HEK293 (cell line): ENCODE data around the gene KCNAB1.

Experiments
- CTCF ChIA-PET: fragments of 350-600 bp; formaldehyde crosslinking; extraction: SDS; loops from one replicate; lab custom pipeline; 2021; ENCODE audit warnings: antibody characterized with exemption; lab: Yijun Ruan, JAX
- POLR2A ChIA-PET: fragments of 300-600 bp; formaldehyde crosslinking; extraction: SDS; loops from one replicate; lab custom pipeline; 2020; ENCODE audit warnings: antibody characterized with exemption, inconsistent platforms; lab: Yijun Ruan, JAX
- H3K27ac ChIP-seq: fragments of 200-500 bp; sonication (Bioruptor generic); 2 replicates; pipeline ENCODE4 v1.5.1; 2014; ENCODE audit warnings: low read depth, low read length, control low read depth, inconsistent platforms; ENCODE audit errors: extremely low read depth
- H3K36me3 ChIP-seq, 2 experiments: fragments of 200-500 bp in 1 of 2; sonication (Bioruptor generic) in 1 of 2; 1 replicate in 1 of 2; 2 replicates in 1 of 2; pipeline ENCODE4 v1.5.1; 2014 to 2017; ENCODE audit warnings: inconsistent platforms in 2 of 2, low read length in 2 of 2; ENCODE audit not compliant: control insufficient read depth in 2 of 2, insufficient read depth in 1 of 2
- H3K4me1 ChIP-seq: fragments of 200-500 bp; sonication (Bioruptor generic); 2 replicates; pipeline ENCODE4 v1.5.1; 2014; ENCODE audit warnings: mild to moderate bottlenecking, low read length, inconsistent platforms; ENCODE audit not compliant: control insufficient read depth, insufficient read depth
- H3K4me3 ChIP-seq: 2 replicates; pipeline ENCODE4 v1.5.1; 2011; ENCODE audit warnings: low read depth, mild to moderate bottlenecking, control low read depth, low read length, moderate library complexity
- H3K9me3 ChIP-seq: fragments of 200-500 bp; sonication (Bioruptor generic); 2 replicates; pipeline ENCODE4 v1.5.1; 2014; ENCODE audit warnings: low read depth, low read length, inconsistent platforms; ENCODE audit not compliant: control insufficient read depth, insufficient read depth
- BCL11B ChIP-seq: fragments of 450-650 bp; formaldehyde crosslinking; IDR thresholded peaks from 2 replicates; pipeline ENCODE4 v1.5.1; 2016; ENCODE audit warnings: low read depth, missing biosample characterization, missing genetic modification characterization
- ELK4 ChIP-seq: IDR thresholded peaks from 2 replicates; pipeline ENCODE4 v1.6.1; 2011; ENCODE audit warnings: mild to moderate bottlenecking, low read depth, low read length, borderline replicate concordance
- MZF1 ChIP-seq: fragments of 450-650 bp; formaldehyde crosslinking; IDR thresholded peaks from 2 replicates; pipeline ENCODE4 v1.5.1; 2017; ENCODE audit warnings: missing biosample characterization, missing genetic modification characterization, borderline replicate concordance
- REST ChIP-seq: fragments of 450-650 bp; formaldehyde crosslinking; IDR thresholded peaks from 2 replicates; pipeline ENCODE4 v1.5.1; 2016; ENCODE audit warnings: missing biosample characterization, missing genetic modification characterization
- SETDB1 ChIP-seq: IDR thresholded peaks from one replicate; pipeline ENCODE4 v1.6.1; 2017; ENCODE audit warnings: mild to moderate bottlenecking, low read length, moderate library complexity, mixed read lengths; ENCODE audit not compliant: insufficient read length
- WT1 ChIP-seq: fragments of 450-650 bp; formaldehyde crosslinking; IDR thresholded peaks from 2 replicates; pipeline ENCODE4 v1.5.1; 2016; ENCODE audit warnings: missing biosample characterization, missing genetic modification characterization
- ZBTB1 ChIP-seq: fragments of 450-650 bp; formaldehyde crosslinking; IDR thresholded peaks from 2 replicates; pipeline ENCODE4 v1.5.1; 2016; ENCODE audit warnings: missing biosample characterization, missing genetic modification characterization
- ZFHX2 ChIP-seq: fragments of 450-650 bp; formaldehyde crosslinking; conservative IDR thresholded peaks from 2 replicates; pipeline ENCODE4 v1.5.1; 2016; ENCODE audit warnings: missing biosample characterization, missing genetic modification characterization
- ZNF10 ChIP-seq: fragments of 450-650 bp; formaldehyde crosslinking; IDR thresholded peaks from 2 replicates; pipeline ENCODE4 v1.5.1; 2017; ENCODE audit warnings: missing biosample characterization, missing genetic modification characterization
- ZNF132 ChIP-seq: fragments of 450-650 bp; formaldehyde crosslinking; IDR thresholded peaks from 2 replicates; pipeline ENCODE4 v1.5.1; 2017; ENCODE audit warnings: missing biosample characterization, missing genetic modification characterization, borderline replicate concordance
- ZNF202 ChIP-seq: fragments of 450-650 bp; formaldehyde crosslinking; IDR thresholded peaks from 2 replicates; pipeline ENCODE4 v1.5.1; 2016; ENCODE audit warnings: missing biosample characterization, missing genetic modification characterization, borderline replicate concordance
- ZNF239 ChIP-seq: fragments of 450-650 bp; formaldehyde crosslinking; IDR thresholded peaks from 2 replicates; pipeline ENCODE4 v1.5.1; 2016; ENCODE audit warnings: missing biosample characterization, missing genetic modification characterization
- ZNF266 ChIP-seq: fragments of 450-650 bp; formaldehyde crosslinking; IDR thresholded peaks from 2 replicates; pipeline ENCODE4 v1.5.1; 2016; ENCODE audit warnings: missing biosample characterization, missing genetic modification characterization, low read depth
- ZNF292 ChIP-seq: fragments of 450-650 bp; formaldehyde crosslinking; IDR thresholded peaks from 2 replicates; pipeline ENCODE4 v1.5.1; 2016; ENCODE audit warnings: low read depth, missing biosample characterization, missing genetic modification characterization, borderline replicate concordance
- ZNF513 ChIP-seq: fragments of 450-650 bp; IDR thresholded peaks from 2 replicates; pipeline ENCODE4 v1.5.1; 2018; ENCODE audit warnings: missing biosample characterization, missing genetic modification characterization
- ZNF514 ChIP-seq: fragments of 450-650 bp; formaldehyde crosslinking; IDR thresholded peaks from 2 replicates; pipeline ENCODE4 v1.5.1; 2016; ENCODE audit warnings: missing biosample characterization, missing genetic modification characterization
- ZNF561 ChIP-seq: fragments of 450-650 bp; IDR thresholded peaks from 2 replicates; pipeline ENCODE4 v1.5.1; 2018; ENCODE audit warnings: missing biosample characterization, missing genetic modification characterization, borderline replicate concordance
- ZNF660 ChIP-seq: fragments of 450-650 bp; IDR thresholded peaks from 2 replicates; pipeline ENCODE4 v1.5.1; 2018; ENCODE audit warnings: missing biosample characterization, mild to moderate bottlenecking, missing genetic modification characterization
- ZNF664 ChIP-seq: fragments of 450-650 bp; formaldehyde crosslinking; IDR thresholded peaks from 2 replicates; pipeline ENCODE4 v1.5.1; 2016; ENCODE audit warnings: missing biosample characterization, missing genetic modification characterization
- ZSCAN23 ChIP-seq: fragments of 450-650 bp; formaldehyde crosslinking; IDR thresholded peaks from 2 replicates; pipeline ENCODE4 v1.5.1; 2016; ENCODE audit warnings: missing biosample characterization, missing genetic modification characterization

Gene KCNAB1

GRCh38 chr3:156552973-156553372, 432.6 kb downstream of the KCNAB1 start:
- no peak overlapping the region for H3K27ac ChIP-seq
- CTCF ChIA-PET, result interaction anchor here (1.0 to 2.5 kb wide), 2 partner anchors 18 to 121 kb away, joined by 3 to 11 read pairs; no protein-coding TSS in a partner anchor

GRCh38 chr3:156553705-156554356, 433.5 kb downstream of the KCNAB1 start:
- Histone ChIP-seq H3K27ac (no peak overlapping the region), H3K9me3 (no peaks in the 10 kb centered on the region), H3K36me3 (peaks cover 0 to 44% of the 10 kb centered on the region in 2 experiments; a peak in 1 of 3 replicates), H3K4me3 (peak overlapping the region; percentile 100), H3K4me1 (no peaks in the 10 kb centered on the region)
- ChIA-PET CTCF (interaction anchor here (0.6 to 2.5 kb wide), 8 partner anchors 10 to 528 kb away, joined by 3 to 11 read pairs (median 3); partner anchors contain the start of gene TIPARP), POLR2A (interaction anchor here (1.5 to 2.2 kb wide), 2 partner anchors 52 to 121 kb away, joined by 5 to 27 read pairs; partner anchors contain the start of gene TIPARP)
- TF ChIP-seq SETDB1 (no peak), ZNF132 (no peak), ZSCAN23 (tag by site-specific recombination) (no peak), ZNF664 (tag by site-specific recombination) (no peak), MZF1 (tag by site-specific recombination) (no peak), ZNF10 (tag by site-specific recombination) (no peak), ZNF514 (tag by site-specific recombination) (no peak), ZNF660 (tag by site-specific recombination) (no peak), ZNF513 (tag by site-specific recombination) (no peak), ZFHX2 (tag by site-specific recombination) (no peak), ZNF239 (tag by site-specific recombination) (no peak), ZNF202 (tag by site-specific recombination) (no peak), ZNF292 (tag by site-specific recombination) (no peak)

More at GRCh38 chr3:156552973-156553372, 432.6 kb downstream of the KCNAB1 start:
- POLR2A ChIA-PET, result interaction anchor here (0.6 to 0.7 kb wide), 2 partner anchors 17 to 373 kb away, joined by 3 read pairs; no protein-coding TSS in a partner anchor
- Histone ChIP-seq H3K4me3 (no peak overlapping the region), H3K36me3 (peaks cover 0 to 53% of the 10 kb centered on the region in 2 experiments; a peak in 1 of 3 replicates), H3K4me1 (no peaks in the 10 kb centered on the region), H3K9me3 (no peaks in the 10 kb centered on the region)
- TF ChIP-seq ELK4, result no peak

GRCh38 chr3:156554515-156554841, 434.1 kb downstream of the KCNAB1 start:
- Histone ChIP-seq H3K4me1 (no peaks in the 10 kb centered on the region), H3K4me3 (peak overlapping the region; percentile 100), H3K9me3 (no peaks in the 10 kb centered on the region), H3K27ac (peak overlapping the region; percentile 40; the same call in 1 of the 2 replicates), H3K36me3 (peaks cover 0 to 38% of the 10 kb centered on the region in 2 experiments; a peak in 1 of 3 replicates)
- TF ChIP-seq ZNF561 (tag by site-specific recombination), result no peak
- TF ChIP-seq WT1 (tag by site-specific recombination), result no peak
- no peak for TF ChIP-seq REST (tag by site-specific recombination)
- no peak for TF ChIP-seq SETDB1
- no peak for TF ChIP-seq ZNF266 (tag by site-specific recombination)
- TF ChIP-seq ZBTB1 (tag by site-specific recombination), result no peak
- TF ChIP-seq BCL11B, result no peak
- ChIA-PET CTCF (interaction anchor here (0.6 to 2.5 kb wide), 8 partner anchors 10 to 527 kb away, joined by 3 to 11 read pairs (median 4); partner anchors contain the start of gene TIPARP), POLR2A (interaction anchor here (1.1 to 2.2 kb wide), 7 partner anchors 19 to 534 kb away, joined by 4 to 27 read pairs (median 6); partner anchors contain the start of gene TIPARP)
